CD4-positive, alpha-beta T cell treated with Interleukin-6 at 100 ng/mL for 8 hours (primary cell): Measurements from ENCODE around the gene MLH1.
"Not testable (repeated sequence)": the region's sequence is repeated elsewhere in the genome, so short reads cannot be mapped to it uniquely, and the experiment has no call there.

Source experiments
- DNase-seq: peaks from one replicate; pipeline ENCODE4 v3.0.0-alpha.2; 2020; ENCODE audit warnings: mixed read lengths, low spot score

The MLH1 gene

DNA sequence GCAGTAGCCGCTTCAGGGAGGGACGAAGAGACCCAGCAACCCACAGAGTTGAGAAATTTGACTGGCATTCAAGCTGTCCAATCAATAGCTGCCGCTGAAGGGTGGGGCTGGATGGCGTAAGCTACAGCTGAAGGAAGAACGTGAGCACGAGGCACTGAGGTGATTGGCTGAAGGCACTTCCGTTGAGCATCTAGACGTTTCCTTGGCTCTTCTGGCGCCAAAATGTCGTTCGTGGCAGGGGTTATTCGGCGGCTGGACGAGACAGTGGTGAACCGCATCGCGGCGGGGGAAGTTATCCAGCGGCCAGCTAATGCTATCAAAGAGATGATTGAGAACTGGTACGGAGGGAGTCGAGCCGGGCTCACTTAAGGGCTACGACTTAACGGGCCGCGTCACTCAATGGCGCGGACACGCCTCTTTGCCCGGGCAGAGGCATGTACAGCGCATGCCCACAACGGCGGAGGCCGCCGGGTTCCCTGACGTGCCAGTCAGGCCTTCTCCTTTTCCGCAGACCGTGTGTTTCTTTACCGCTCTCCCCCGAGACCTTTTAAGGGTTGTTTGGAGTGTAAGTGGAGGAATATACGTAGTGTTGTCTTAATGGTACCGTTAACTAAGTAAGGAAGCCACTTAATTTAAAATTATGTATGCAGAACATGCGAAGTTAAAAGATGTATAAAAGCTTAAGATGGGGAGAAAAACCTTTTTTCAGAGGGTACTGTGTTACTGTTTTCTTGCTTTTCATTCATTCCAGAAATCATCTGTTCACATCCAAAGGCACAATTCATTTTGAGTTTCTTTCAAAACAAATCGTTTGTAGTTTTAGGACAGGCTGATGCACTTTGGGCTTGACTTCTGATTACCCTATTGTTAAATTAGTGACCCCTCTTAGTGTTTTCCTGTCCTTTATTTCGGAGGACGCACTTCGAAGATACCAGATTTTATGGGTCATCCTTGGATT is at the start of gene MLH1:
MLH1 (plus strand) TSS at position 193 of the 958 bp plus-strand sequence; CDS start at position 223, 30 bp downstream.
- peak; percentile 100 for DNase-seq

DNA sequence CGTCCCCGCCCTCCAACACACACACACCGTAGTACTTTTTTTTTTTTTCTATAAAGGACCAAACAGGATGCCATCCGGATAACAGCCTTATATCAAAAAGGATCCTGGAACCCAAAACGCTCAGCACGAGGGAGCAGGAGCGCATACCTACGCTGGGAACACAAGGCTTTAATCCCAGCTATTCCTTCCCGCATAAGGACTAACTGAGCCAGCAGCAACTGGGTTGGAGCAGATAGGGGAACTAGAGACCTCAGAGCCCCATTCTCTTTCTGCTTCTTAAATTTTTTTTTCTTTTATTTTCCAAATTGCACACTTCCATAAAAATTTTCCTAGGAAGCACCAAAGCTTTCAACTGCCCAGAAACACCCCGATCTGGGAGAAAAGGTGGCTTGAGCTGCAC is 49.7 kb upstream of the MLH1 start:
- no peak for DNase-seq

DNA sequence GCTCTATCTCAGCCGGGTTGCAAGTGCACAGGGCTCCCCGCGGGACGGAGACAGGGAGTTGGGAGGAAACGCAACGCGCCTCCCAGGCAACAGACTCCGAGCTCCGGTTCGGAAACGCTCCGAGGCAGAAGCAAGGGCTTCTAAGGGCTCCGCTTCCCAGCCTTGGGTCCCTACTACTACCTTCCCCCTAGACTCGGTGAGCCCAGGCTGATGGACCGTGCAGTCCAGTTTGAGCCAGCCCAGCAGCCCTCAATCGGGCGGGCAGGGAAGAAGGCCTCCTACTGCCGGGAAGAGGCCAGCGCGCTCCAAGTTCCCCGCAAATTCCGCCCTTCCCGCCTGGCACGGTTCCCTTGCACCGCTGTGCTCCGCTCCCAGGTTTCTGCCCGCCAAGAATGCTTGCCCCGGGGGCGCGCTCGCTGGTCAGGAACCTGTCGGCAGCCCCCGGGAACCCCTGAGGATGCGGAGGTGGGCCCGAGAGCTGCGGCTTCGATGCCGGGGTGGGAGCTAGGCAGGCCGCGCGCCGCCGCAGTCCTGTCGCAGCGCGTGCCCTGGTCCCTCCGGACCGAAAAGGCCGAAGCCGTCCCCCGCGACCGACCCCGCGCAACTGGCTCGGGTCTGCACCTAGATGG is 49.2 kb upstream of the MLH1 start:
- peak; percentile 5 for DNase-seq

DNA sequence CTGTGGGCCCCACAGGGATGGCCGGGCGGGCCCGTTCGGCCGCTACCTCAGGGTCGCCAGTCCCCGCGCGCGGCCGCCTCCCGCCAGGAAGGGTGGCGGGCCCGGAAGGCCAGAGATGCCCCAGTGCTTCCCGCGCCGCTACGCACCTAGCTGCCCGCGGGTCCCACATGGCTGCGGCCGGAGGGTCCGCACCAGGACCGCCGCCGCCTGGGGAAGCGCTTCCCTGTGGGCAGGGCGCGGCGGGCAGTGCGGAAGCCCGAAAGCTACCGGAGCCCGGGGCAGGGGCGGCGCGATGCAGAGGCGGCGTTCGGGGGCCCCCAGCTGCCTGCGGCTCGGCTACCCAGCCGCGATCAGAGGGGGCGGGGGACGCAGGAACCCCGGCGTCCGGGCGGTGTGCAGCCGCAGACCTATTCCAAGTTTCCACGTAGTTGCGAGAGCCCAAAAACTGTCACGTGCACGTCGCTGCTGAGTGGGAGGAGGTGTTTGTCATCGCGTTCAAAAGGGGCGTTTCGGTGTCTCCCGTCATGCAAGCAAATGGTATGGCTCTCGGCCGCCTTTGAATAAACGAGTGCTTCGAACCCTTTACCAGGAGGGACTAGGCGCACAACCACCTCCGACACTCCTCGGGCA is 48.6 kb upstream of the MLH1 start, which contains the start of gene TRANK1:
TRANK1 (minus strand) TSS at position 414 of the 630 bp plus-strand sequence; CDS start at position 169, 245 bp downstream.
- peak; percentile 79 for DNase-seq

DNA sequence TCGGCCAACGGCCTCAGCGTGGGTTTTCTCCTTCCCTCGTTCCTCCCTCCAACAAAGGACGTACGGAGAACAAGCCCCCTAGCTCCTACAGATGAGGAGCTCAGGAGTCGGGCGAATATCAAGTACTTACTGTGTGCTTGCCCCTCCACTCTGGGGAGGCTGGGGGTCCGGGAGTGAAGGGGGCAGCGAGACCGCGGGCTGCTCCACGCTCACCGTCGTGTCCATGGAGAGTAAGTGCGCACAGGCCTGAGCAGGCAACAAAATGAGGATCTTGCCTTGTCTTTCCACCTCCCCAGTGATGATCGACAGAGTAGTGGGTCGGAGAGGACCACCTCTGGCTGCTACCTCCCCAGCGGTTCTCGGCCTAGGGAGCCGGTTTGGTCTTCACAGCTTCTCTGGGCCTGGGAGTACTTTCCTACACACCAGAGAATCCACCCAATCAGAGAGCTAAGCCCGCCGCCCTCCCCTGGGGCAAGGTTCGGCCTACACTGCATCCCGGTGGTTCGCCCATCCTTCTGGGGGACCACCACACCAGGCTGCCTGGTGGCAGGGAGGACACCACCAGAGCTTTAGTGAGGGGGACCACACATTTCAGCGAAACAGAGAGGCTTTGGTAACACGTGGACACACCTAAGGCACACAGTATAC is 47.9 kb upstream of the MLH1 start:
- DNase-seq, result no peak

DNA sequence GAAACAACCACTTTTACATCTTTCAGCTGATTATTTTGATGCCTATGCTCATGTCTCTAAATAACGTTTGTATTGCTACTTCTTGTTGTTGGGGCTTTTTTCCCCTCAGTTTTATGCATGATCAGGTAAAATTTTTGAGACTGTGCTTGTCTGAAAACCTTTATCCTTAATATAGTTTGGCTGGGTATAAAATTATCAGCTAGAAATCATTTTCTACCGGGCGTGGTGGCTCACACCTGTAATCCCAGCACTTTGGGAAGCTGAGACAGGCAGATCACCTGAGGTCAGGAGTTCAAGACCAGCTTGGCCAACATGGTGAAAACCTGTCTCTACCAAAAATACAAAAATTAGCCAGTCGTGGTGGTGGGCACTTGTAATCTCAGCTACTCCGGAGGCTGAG is 45.5 kb upstream of the MLH1 start:
- DNase-seq, result not testable (repeated sequence)

DNA sequence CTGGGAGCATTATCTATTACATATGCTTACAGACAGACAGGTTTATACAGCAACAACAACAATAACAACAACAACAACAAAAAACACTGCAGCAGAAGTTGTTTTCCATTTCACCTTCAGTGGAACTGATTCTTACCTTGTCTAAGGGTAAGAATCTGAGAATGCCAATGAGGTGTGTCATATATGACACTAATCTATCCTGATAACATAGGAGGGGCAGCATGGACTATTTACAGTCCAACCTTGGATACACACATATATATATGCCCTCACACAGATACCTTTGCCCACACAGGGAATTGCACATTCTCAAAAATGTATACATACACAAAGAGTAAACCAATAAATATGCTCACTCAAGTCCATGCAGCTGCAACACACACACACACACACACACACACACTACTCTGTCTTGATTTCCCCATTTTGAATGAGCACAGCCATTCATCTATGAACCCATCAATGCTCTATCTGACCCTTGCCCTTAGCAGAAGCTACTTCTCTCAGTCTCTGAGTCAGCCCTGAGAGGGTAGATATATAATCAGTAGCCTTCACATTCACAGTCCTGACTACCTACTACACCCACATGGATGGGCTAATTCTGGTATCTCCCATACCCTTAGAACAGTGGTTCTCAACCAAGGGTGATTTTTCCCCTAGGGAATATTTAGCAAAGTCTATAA is 38.7 kb upstream of the MLH1 start:
- DNase-seq, result no peak

DNA sequence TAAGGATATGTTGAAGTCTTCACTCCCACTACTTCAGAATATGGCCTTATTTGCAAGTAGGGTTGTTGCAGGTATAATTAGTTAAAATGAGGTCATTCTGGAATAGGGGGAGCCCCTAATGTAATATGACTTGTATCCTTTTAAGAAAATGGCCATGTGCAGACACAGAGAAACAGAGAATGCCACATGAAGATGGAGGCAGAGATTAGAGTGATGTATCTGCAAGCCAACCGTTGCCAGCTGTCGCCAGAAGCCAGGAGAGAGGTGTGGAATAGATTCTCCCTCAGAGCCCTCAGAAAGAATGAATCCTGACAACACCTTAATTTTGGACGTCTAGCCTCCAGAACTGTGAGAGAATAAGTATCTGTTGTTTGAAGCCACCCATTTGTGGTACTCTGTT is 37.2 kb upstream of the MLH1 start:
- DNase-seq, result no peak

DNA sequence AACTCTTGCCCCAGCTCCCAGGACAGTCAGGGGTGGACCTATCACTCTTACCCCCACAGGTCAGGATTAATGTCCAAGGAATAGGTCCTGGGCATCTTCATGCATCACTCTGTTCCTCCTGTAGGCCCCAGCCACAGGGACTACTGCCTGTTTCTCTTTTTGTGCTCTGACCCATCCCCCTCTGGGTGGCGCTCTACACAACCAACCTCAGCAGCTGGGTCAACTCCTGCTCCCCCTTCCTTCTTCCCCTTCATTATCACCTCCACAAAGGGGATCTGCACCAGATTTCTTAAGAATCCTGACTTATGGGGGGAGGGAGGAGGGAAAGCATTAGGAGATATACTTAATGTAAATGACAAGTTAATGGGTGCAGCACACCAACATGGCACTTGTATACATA is 36.3 kb upstream of the MLH1 start:
- no peak for DNase-seq

DNA sequence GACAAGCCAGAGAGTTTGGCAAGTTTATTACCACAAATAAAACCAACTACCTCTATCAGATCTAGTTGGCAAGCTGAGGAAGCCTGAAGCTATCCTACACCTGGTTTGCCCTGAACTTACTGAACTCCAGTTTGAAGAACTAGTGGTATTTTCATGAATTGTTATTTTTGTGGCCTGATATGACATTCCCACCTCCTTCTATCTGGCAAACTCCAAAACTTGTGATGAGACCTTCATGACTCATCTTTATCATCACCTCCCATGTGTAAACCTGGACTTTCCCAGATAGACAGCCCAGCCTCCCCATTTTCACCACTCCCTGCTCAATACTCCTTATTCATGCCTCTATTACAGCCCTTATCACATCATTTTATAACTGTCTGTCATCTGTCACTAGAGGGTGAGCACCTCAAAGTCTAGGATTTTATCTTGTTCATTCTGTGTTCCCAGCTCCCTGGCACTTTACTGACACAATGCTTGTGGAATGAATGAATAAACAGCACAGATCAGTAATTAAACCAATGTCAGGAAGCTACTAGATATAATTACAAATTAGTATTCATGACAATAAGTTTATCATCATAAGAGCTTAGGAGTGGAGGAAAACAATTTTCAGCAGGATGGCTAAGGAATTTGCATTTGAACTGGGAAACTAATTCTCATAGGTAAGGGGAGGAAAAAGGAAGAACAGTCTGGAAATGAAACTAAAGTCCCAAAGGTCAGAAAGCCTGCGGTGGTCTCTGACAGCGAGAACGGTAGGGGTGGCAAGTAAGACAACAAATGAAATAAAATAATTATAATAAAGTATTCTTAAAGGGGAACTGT is 35.2 kb upstream of the MLH1 start:
- no peak for DNase-seq

DNA sequence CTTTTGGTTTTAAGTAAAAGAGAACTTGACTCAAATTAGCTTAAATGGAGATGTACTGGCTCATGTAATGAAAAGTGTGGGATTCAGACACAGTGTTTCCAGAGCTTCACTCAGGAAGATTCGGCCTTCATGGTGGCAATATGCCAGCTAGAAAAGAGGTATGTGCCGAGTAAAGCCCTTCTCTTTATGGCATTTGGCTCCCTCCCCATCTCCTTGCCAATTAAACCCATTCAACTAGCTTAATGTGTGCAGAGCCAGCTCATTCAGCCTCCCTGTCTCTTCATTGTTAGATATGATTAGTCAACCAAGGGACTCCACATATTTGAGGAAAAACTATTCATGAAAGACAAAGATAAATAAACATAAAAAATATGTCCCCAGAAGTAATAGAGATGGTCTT is 33.5 kb upstream of the MLH1 start:
- DNase-seq, result no peak

DNA sequence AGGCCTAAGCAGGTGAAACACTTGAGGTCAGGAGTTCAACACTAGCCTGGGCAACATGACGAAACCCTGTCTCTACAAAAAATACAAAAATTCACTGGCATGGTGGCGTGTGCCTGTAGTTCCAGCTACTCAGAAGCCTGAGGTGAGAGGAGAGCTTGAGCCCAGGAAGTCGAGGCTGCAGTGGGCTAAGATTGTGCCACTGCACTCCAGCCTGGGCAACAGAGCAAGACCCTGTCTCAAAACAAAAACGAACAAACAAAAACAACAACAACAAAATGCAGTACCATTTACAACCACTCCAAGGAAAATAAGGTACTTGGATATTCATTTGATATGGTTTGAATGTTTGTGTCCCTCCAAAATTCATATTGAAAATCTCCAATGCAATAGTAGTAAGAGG is 32.8 kb upstream of the MLH1 start:
- no peak for DNase-seq

DNA sequence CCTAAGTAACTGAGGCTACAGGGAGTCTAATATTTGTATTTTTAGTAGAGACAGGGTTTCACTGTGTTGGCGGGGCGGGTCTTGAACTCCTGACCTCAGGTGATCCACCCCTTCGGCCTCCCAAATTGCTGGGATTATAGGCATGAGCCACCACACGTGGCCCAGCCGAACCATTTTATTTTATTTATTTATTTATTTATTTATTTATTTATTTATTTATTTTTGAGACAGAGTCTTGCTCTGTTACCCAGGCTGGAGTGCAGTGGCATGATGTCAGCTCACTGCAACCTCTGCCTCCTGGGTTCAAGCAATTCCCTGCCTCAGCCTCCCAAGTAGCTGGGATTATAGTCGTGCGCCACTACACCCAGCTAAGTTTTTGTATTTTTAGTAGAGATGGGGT is 30.3 kb upstream of the MLH1 start:
- DNase-seq, result not testable (repeated sequence)

DNA sequence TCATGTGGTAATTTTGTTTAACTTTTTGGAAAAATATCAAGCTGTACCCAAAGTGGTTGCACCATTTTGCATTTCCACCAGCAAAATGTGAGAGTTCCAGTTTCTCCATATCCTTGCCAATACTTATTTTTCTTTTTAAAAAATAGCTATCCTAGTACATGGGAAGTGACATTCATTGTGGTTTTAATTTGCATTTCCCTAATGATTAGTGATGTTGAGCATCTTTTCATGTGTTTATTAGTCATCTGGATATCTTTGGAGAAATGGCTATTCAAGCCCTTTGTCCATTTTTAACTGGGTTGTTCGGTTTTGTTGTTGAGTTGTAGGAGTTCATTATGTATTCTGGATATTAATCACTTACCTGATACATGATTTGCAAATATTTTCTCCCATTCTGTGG is 29.0 kb upstream of the MLH1 start:
- DNase-seq, result no peak

DNA sequence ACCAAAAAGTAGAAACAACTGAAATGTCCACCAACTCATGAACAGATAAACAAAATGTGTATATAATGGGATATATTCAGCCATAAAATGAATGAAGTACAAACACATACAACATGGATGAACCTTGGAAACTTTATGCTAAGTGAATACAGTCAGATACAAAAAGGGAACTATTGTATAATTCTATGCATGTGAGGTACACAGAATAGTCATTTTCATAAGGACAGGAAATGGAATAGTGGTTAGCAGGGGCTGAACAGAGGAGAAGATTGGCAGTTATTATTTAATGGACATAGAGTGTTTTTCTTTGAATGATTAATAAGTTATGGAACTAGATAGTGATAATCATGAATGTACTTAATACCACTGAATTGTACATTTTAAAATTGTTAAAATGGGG is 28.5 kb upstream of the MLH1 start:
- DNase-seq, result no peak

DNA sequence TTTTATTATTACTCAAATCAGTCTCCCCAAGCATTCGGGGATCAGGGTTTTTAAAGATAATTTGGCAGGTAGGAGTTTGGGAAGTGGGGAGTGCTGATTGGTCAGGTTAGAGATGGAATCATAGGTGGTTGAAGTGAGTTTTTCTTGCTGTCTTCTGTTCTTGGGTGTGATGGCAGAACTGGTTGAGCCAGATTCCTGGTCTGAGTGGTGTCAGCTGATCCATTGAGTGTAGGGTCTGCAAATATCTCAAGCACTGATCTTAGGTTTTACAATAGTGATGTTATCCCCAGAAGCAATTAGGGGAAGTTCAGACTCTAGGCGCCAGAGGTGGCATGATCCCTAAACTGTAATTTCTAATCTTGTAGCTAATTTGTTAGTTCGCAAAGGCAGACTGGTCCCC is 27.9 kb upstream of the MLH1 start:
- DNase-seq, result no peak

DNA sequence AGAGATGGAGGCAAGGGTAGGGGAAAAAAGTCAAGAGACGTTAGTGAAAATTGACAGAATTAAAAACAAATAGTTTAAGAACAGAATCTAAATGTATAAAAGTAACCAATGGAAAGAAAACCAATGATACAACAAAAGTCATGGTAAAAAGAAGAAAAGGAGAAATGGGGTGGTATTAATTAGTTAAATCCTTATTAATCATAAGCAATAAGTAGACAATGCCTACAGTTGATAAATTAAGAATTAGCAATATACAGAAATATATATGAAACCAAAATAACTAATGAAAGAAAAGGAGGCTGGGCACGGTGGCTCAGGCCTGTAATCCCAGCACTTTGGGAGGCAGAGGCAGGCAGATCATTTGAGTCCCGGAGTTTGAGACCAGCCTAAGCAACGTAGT is 24.2 kb upstream of the MLH1 start:
- DNase-seq, result no peak

DNA sequence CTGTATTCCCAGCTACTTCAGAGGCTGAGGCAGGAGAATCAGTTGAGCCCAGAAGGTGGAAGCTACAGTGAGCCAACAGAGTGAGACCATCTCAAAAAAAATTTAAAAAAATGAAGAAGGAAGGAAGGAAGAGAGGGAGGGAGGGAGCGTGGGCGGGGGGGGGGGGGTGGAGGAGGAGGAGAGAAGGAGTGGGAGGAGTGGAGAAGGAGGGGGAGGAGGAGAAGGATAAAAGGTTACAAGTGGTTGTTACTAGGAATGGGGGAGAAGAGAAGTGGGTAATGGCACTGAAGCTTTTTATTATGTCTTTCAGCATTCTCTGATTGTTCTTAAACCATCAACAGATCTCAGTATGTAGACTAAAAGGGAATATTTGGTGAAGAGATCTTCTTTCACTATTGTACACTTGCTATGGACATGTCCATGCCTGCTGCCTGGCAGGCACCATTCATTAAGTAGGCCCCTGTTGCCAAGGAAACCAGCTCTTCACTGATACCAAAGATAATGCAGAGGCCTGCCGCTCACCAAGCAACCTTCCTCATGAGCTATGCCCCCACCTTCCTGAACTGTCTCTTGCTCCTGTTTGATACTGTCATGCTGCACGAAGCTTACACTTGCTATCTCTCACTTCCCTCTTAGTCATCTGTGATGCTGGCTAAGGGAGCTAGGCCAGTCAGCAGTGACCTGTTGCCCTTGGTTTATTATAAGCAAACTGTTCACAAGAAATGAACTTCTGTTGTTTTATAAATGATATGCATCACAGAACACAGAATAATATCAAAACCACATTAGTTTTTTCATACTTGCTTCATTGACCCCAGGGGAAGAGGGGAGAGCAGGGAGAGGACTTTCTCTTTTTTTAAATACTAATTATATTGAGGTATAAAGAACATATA is 23.5 kb upstream of the MLH1 start:
- DNase-seq, result peak; percentile 52

DNA sequence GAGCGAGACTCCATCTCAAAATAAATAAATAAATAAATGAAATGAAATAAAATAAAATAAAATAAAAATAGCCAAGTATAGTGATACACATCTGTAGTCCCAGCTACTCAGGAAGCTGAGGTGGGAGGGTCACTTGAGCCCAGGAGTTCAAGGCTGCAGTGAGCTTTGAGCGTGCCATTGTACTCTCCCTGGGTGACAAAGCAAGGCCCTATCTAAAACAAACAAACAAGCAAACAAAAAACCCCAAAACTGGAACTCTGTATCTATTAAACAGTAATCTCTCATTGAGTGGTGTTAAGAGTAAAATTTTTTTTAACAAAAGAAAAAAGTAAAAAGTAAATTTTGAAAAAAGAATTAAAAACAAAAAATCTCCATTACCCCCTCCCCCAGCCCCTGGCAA is 21.2 kb upstream of the MLH1 start:
- DNase-seq, result no peak

DNA sequence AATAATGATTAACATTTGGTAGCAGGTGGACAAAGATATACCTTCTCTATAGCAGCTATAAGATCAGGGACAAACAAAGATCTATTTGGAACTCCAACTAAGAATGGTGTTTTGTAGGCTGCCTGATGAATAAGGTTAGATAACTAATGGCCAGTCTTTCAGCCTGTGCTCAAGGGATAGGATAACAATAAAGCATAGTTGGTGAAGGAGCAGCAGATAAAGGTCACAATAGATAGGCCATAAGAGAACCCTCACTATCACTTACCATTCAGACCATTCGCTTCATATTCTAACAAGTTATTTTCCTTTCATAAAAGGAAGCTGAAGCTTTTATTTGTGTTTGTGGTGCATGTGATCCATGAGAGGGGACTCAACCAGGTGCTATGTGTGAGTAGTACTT is 20.2 kb upstream of the MLH1 start:
- no peak for DNase-seq
